Natural killer cell treated with Interleukin-12 subunit alpha and Interleukin-12 subunit beta and Interleukin-15 and Interleukin-18, amount 100 ng/mL, for 72 hours (primary cell): ENCODE measurements around the gene PDE6G. TPM values are rescaled to one million over a fixed set of nuclear protein-coding genes. Genes with fewer than 3 reads are reported as not detected.
A peak's percentile ranks its signal among the peaks of the same experiment; 100 is the strongest.

Source experiments
- ATAC-seq, 2 donors: fragments of 150-1000 bp; cut with Tn5 transposase in 1 of 2; sonication (Bioruptor Pico), chemical (Tn5 transposase) in 1 of 2; 2 replicates each; pipeline ENCODE4 v1.10.0; 2021
- DNase-seq: peaks from one replicate; pipeline ENCODE4 v3.0.0; 2022; ENCODE audit warnings: low spot score
- H3K27ac Mint-ChIP-seq, 2 donors: 1 replicate in 1 of 2; 2 replicates in 1 of 2; pipeline ENCODE4 v1.8.0; 2022; ENCODE audit warnings: mixed read lengths in 2 of 2, mild to moderate bottlenecking in 1 of 2, moderate library complexity in 1 of 2
- H3K27me3 Mint-ChIP-seq, 2 donors: 1 replicate in 1 of 2; 2 replicates in 1 of 2; pipeline ENCODE4 v1.8.0; 2022; ENCODE audit warnings: mixed read lengths in 2 of 2
- H3K36me3 Mint-ChIP-seq: one replicate; pipeline ENCODE4 v1.8.0; 2022; ENCODE audit warnings: mixed read lengths
- H3K4me1 Mint-ChIP-seq, 2 donors: 1 replicate in 1 of 2; 2 replicates in 1 of 2; pipeline ENCODE4 v1.8.0; 2022; ENCODE audit warnings: low read depth in 2 of 2, mixed read lengths in 2 of 2, mild to moderate bottlenecking in 1 of 2
- H3K4me3 Mint-ChIP-seq: one replicate; pipeline ENCODE4 v1.8.0; 2022; ENCODE audit warnings: mixed read lengths
- H3K9me3 Mint-ChIP-seq: 2 replicates; pipeline ENCODE4 v1.8.0; 2022; ENCODE audit warnings: mixed read lengths
- total RNA-seq, 2 donors: library from RNA; stranded (reverse); gene quantifications; one replicate each; pipeline ENCODE4 v1.2.3, GENCODE V29; 2022

The PDE6G gene
- total RNA-seq, 2 donors from 2014 or later: 4.8 to 8.9 TPM

DNA sequence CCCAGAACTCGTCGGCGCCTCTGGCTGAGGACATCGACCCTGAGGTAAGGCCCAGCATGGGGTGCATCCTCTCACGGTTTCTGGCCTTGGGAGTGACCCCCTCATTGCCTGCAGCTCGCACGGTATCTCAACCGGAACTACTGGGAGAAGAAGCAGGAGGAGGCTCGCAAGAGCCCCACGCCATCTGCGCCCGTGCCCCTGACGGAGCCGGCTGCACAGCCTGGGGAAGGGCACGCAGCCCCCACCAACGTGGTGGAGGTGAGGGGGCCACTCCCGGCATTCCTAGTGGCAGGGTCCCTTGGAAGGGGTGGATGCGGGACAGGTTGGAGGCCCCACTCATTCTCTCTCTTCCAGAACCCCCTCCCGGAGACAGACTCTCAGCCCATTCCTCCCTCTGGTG is 38.5 kb upstream of the PDE6G start:
- Mint-ChIP-seq H3K36me3 (peaks cover 4% of the 10 kb centered on the region), H3K27me3 (no peaks in the 10 kb centered on the region), H3K27ac (no peak overlapping the region), H3K4me1 (peaks cover 0 to 16% of the 10 kb centered on the region in 2 donors), H3K9me3 (no peaks in the 10 kb centered on the region), H3K4me3 (no peak overlapping the region)
- no peak for ATAC-seq
- no peak for DNase-seq

DNA sequence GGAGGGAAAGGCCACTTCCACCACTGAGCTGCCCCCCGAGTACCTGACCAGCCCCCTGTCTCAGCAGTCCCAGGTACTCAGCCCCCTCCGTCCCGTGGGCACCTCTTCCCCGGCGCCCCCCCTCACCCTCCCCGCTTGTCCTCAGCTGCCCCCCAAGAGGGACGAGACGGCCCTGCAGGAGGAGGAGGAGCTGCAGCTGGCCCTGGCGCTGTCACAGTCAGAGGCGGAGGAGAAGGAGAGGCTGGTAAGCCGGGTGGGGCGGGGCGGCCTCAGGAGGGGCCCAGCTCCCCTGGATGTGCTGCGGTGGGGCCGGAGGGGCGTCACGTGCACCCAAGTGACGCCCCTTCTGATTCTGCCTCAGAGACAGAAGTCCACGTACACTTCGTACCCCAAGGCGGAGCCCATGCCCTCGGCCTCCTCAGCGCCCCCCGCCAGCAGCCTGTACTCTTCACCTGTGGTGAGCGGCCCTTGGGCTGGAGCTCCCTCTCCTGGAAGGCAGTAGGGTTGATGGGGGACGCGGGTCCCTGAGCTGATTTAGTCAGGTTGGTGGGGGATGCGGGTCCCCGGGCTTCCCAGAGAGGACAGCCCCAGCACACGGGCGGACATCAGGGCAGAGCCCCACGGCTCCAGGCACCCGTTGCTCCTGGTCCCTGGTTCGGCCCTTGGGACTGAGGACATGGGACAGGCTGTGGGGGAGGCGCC is 37.3 kb upstream of the PDE6G start:
- Mint-ChIP-seq H3K27me3 (no peaks in the 10 kb centered on the region), H3K4me3 (no peak overlapping the region), H3K27ac (no peak overlapping the region), H3K4me1 (peaks cover 7 to 27% of the 10 kb centered on the region in 2 donors), H3K36me3 (peaks cover 4% of the 10 kb centered on the region), H3K9me3 (no peaks in the 10 kb centered on the region)
- DNase-seq (no peak), ATAC-seq (no peak)

DNA sequence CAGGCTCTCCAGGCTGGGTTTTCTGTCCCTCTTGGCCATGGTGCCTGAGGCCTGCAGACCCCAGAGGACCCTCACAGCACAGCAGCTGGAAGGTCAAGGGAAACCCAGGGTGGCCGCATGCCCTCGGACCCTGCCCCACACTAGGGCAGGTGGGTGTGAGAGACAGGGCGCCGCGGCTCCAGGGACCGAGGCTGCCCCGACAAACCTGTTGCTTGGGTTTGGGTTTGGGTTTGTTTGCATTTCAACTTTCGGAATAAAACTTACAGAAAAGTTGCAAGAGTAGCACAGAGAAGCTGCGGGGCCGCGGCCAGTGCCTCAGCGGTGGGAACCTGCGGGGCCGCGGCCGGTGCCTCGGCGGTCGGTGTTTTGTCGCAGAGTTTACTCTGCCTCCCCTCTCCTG is 35.3 kb upstream of the PDE6G start:
- H3K9me3 Mint-ChIP-seq: no peaks in the 10 kb centered on the region
- peaks cover 7 to 32% of the 10 kb centered on the region in 2 donors for H3K4me1 Mint-ChIP-seq
- no peak for ATAC-seq
- H3K4me3 Mint-ChIP-seq: no peak overlapping the region
- DNase-seq: no peak
- H3K36me3 Mint-ChIP-seq: no peaks in the 10 kb centered on the region
- no peak overlapping the region for H3K27ac Mint-ChIP-seq
- no peaks in the 10 kb centered on the region for H3K27me3 Mint-ChIP-seq

DNA sequence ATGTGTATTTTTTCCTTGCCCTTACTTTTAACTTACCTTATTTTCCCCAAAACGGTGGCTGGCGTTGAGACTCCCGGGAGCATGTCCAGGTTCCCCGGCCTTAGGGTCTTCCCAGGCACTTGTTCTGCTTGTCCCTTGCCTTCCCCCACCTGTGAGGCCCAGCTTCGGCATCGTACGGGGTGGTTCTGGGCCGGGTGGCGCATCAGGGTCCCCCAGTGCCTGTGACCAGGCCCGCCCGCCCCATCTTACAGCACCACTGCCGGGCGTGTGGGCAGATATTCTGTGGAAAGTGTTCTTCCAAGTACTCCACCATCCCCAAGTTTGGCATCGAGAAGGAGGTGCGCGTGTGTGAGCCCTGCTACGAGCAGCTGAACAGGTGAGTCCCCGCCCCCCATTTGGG is 34.9 kb upstream of the PDE6G start:
- Mint-ChIP-seq H3K4me3 (no peak overlapping the region), H3K36me3 (no peaks in the 10 kb centered on the region), H3K9me3 (no peaks in the 10 kb centered on the region), H3K27ac (no peak overlapping the region), H3K4me1 (peaks cover 10 to 34% of the 10 kb centered on the region in 2 donors), H3K27me3 (no peaks in the 10 kb centered on the region)
- ATAC-seq (no peak), DNase-seq (no peak)

DNA sequence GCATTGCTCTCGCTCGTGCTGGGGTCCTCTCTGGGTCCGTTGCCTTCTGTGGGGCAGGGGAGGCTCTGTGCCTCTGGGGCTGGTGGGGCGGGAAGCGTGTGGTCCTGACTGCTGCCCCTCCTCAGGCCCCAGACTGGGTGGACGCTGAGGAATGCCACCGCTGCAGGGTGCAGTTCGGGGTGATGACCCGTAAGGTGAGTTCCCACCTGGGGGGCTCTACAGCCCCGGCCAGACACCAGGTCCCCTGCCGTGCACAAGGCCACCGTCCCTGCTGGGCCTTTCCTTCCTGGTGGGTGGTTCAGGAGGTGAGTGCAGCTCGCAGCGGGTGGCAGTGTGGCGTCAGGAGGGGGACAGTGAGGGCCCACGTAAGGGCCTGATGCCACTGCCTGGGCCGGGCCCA is 34.2 kb upstream of the PDE6G start:
- Mint-ChIP-seq H3K9me3 (no peaks in the 10 kb centered on the region), H3K27me3 (no peaks in the 10 kb centered on the region), H3K36me3 (no peaks in the 10 kb centered on the region), H3K4me3 (no peak overlapping the region), H3K4me1 (peaks cover 13 to 36% of the 10 kb centered on the region in 2 donors), H3K27ac (no peak overlapping the region)
- DNase-seq: no peak
- ATAC-seq: no peak

DNA sequence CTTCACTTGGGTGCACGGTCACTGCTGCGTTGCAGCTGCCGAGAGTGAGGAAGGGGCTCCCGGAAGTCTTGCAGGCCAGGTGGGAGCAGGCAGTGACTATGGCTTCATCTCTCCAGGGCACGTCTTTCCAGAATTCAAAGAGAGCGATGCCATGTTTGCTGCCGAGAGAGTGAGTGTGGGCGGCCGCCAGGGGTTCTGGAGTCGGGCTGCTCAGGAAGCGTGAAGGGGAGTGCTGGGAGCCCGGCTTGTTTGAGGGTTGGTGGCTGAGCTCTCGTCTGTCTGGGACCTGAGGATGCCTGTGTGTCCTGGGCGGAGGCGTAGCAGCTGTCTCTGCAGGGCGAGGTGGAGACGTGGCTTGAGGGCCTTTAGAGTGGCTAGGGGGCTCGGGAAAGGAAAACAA is 33.7 kb upstream of the PDE6G start:
- Mint-ChIP-seq H3K27ac (no peak overlapping the region), H3K4me1 (peaks cover 17 to 39% of the 10 kb centered on the region in 2 donors), H3K36me3 (no peaks in the 10 kb centered on the region), H3K9me3 (no peaks in the 10 kb centered on the region), H3K4me3 (no peak overlapping the region), H3K27me3 (no peaks in the 10 kb centered on the region)
- ATAC-seq: no peak
- DNase-seq: no peak

DNA sequence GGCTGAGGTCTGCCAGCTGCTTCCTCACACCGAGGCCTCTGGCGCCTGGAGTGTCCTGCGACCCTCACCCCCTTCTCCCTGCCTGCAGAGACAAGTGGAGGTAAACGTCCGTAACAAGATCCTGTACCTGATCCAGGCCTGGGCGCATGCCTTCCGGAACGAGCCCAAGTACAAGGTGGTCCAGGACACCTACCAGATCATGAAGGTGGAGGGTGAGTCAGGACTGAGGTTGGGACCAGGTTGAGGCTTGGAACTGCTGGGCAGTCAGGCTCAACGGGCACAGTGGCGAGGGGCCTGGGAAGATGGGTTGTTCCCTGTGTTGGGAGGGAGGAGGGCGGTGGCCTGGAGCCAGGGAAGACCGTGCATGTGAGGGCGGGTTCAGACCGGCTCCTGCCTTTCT is 32.3 kb upstream of the PDE6G start:
- H3K27me3 Mint-ChIP-seq: no peaks in the 10 kb centered on the region
- DNase-seq (no peak), ATAC-seq (no peak)
- H3K36me3 Mint-ChIP-seq: no peaks in the 10 kb centered on the region
- peaks cover 26 to 48% of the 10 kb centered on the region in 2 donors for H3K4me1 Mint-ChIP-seq
- H3K27ac Mint-ChIP-seq: no peak overlapping the region
- no peaks in the 10 kb centered on the region for H3K9me3 Mint-ChIP-seq
- no peak overlapping the region for H3K4me3 Mint-ChIP-seq

DNA sequence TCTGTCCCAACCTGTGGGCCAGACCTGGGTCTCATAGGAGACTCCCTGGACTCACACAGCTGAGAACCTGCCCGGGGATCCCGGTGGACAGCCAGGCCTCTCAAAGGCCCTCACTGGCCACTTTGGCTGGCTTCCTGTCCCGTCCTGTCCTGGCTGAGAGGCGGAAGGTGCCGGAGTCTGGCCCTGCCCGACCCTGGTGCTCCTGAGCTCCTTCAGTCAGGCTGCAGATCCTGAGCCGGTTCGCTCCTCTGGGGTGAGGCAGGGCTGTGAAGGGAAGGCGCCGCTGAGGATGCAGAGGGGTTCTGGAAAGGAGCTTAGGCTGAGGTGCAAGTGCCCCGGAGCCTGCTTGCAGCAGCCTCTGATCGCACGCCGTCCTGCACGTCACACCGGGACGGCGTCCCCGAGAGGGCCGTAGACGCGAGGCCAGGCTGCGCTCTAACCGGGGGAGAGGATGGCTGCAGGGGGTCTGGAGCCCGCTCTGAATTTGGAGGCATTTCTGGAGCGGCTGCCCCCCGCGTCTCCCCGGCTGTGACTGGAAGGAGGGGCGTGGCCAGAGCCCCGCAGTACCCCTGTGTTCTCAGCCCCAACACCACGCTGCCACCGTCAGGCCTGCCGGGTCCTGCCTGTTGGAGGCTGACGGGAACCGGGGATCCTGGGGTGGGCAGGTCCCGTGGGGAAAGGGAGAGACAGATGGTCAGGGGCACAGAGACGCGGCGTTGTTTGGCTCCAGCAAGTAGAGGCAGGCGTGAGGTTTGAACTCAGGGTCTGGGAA is 31.6 kb upstream of the PDE6G start:
- H3K4me3 Mint-ChIP-seq: no peak overlapping the region
- H3K27me3 Mint-ChIP-seq: no peaks in the 10 kb centered on the region
- DNase-seq: no peak
- no peak for ATAC-seq
- H3K4me1 Mint-ChIP-seq: peaks cover 26 to 49% of the 10 kb centered on the region in 2 donors
- H3K27ac Mint-ChIP-seq: no peak overlapping the region
- no peaks in the 10 kb centered on the region for H3K36me3 Mint-ChIP-seq
- H3K9me3 Mint-ChIP-seq: no peaks in the 10 kb centered on the region

DNA sequence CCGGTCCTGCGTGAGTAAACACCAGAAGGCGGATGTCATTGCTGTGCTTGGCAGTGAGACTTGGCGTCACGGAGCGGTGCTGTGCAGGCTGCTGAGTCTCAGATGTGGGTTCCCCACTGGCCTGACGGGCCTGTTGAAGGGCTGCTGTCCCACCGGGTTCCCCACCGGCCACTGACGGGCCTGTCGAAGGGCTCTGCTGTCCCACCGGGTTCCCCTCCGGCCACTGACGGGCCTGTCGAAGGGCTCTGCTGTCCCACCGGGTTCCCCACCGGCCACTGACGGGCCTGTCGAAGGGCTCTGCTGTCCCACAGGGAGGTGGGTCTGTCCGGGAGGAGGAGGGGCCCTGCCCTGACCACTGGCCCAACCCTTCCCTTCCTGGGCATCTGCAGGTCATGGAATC is 30.3 kb upstream of the PDE6G start:
- ATAC-seq: no peak
- H3K27ac Mint-ChIP-seq: no peak overlapping the region
- no peaks in the 10 kb centered on the region for H3K36me3 Mint-ChIP-seq
- no peaks in the 10 kb centered on the region for H3K9me3 Mint-ChIP-seq
- H3K4me3 Mint-ChIP-seq: no peak overlapping the region
- H3K4me1 Mint-ChIP-seq: peaks cover 34 to 52% of the 10 kb centered on the region in 2 donors
- no peaks in the 10 kb centered on the region for H3K27me3 Mint-ChIP-seq
- no peak for DNase-seq

DNA sequence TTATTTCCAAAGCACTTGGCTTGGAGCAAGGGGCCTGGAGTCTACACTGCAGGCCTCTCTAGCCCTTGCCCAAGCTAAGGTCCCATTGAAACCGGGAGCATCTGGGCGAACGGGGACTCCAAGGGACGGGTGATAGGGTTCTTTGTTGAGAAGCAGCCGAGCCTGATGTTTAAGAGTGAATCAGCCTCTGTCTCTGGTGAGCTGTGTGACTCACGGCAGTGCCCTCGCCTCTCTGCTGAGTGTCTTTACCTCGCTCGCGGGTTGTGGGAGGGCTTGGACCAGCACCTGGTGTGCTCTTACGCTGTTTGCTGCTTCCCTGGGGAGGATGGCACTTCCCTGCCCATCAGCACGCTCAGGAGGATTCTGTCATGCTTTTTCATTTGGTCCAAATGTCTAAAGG is 28.8 kb upstream of the PDE6G start:
- DNase-seq (no peak), ATAC-seq (no peak)
- H3K4me3 Mint-ChIP-seq: peak overlapping the region; percentile 91
- peaks cover 34 to 48% of the 10 kb centered on the region in 2 donors for H3K4me1 Mint-ChIP-seq
- peak overlapping the region; percentile 86 to 88 for H3K27ac Mint-ChIP-seq
- no peaks in the 10 kb centered on the region for H3K36me3 Mint-ChIP-seq
- no peaks in the 10 kb centered on the region for H3K27me3 Mint-ChIP-seq
- H3K9me3 Mint-ChIP-seq: no peaks in the 10 kb centered on the region

DNA sequence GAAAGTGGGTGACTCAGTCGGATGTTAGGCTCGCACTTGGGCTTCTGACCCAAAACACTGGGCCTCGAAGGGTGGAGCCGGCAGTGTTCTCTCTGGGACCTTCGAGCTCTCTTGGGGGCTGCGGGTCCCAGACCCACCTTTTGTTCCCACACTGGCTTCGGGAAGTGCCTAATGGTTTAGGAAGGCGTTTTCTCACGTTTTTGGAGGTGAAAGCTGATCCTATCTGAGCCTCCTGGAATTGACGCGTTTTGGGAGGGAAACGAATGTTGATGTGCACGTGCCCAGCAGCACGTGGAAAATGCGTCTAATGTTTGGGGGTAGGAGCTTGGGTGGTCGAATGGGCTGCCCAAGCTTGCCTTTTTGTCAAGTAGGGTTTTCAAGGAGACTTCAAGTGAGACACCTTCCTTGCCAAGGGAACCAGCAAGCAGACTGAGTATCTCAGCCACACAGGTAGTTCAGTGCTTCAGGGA is 28.1 kb upstream of the PDE6G start:
- no peak for ATAC-seq
- H3K27me3 Mint-ChIP-seq: no peaks in the 10 kb centered on the region
- H3K4me3 Mint-ChIP-seq: peak overlapping the region; percentile 91
- peaks cover 33 to 44% of the 10 kb centered on the region in 2 donors for H3K4me1 Mint-ChIP-seq
- H3K36me3 Mint-ChIP-seq: no peaks in the 10 kb centered on the region
- DNase-seq: no peak
- H3K9me3 Mint-ChIP-seq: no peaks in the 10 kb centered on the region
- peak overlapping the region; percentile 86 to 88 for H3K27ac Mint-ChIP-seq

DNA sequence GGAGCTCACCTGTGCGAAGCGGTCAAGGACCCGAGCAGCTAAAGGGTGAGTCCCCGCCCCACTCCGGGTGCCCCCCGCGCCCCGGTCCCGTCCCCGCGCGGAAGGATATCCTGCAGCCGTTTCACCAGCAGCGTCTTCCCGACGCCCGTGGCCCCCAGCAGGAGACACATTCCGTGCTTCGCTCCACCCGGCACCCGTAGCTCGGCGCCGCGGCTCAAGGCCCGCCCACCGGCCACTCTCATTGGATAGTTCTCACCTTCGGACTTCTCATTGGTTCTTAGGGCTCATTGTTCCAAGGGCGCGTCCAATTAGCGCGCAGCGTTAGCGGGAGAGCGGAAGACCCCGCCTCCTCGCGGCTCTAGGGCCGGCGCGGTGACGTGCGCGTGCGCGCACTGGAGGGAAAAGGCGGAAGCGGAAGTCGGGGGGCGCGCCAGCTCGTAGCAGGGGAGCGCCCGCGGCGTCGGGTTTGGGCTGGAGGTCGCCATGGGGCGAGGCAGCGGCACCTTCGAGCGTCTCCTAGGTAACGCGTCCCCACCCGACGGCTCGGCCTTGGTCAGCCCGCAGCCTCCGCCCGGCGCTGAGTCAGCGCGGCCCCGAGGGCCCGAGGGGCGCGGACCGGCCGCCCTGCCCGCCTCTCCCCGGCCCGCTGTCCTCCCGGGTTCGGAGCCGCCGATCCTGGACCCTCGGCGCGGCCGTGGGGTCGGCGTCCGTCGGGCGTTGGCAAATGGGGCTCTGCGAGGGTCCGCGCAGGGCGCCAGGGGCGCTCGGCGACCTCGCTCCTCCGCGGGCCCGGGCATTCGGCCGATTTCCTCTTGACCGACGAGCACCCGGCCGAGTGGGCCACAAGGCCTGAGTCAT is 27.5 kb upstream of the PDE6G start, which contains the start of the genes ARL16 and HGS:
Gene ARL16 (minus strand): TSS at position 214 of the 858 bp plus-strand sequence. CDS start 44 bp downstream, at position 170.
Gene HGS (plus strand): TSS at position 428 of the 858 bp plus-strand sequence. CDS start 56 bp downstream, at position 484.
- no peaks in the 10 kb centered on the region for H3K36me3 Mint-ChIP-seq
- peak within 1 kb of the TSS; percentile 86 to 88 for H3K27ac Mint-ChIP-seq
- DNase-seq: peak; percentile 99
- H3K9me3 Mint-ChIP-seq: no peaks in the 10 kb centered on the region
- peak within 1 kb of the TSS; percentile 91 for H3K4me3 Mint-ChIP-seq
- H3K27me3 Mint-ChIP-seq: no peaks in the 10 kb centered on the region
- H3K4me1 Mint-ChIP-seq: peaks cover 27 to 38% of the 10 kb centered on the region in 2 donors
- peak; percentile 97 to 99 for ATAC-seq

DNA sequence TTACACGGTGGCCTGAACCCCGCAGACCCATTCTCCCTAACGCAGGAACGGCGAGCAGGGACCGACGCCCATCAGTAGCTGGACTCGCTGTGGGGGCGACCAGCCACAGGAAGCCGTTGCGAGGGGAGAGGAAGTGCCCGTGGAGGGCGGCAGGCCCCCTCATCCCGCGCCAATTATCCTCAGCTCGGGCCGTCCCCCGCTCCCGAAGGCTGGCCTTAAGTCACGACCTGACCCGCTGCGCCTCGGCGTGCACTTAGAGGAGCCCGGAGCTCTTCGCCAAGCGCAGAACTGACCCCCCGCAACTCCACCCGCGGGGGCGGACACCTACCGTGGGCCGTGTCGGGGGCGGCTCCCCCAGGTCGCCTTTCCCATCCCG is 26.9 kb upstream of the PDE6G start:
- Mint-ChIP-seq H3K4me3 (peak overlapping the region; percentile 90), H3K9me3 (no peaks in the 10 kb centered on the region), H3K4me1 (peaks cover 26 to 36% of the 10 kb centered on the region in 2 donors), H3K27me3 (no peaks in the 10 kb centered on the region), H3K27ac (peak overlapping the region; percentile 86 to 88), H3K36me3 (no peaks in the 10 kb centered on the region)
- DNase-seq (no peak), ATAC-seq (peak; percentile 0 to 4)
